Tongue (tissue), 1 donor: ENCODE data around the gene FNDC10. TPM values are rescaled to one million over a fixed set of nuclear protein-coding genes. Genes with fewer than 3 reads are reported as not detected.

Experiments used
- total RNA-seq: library from RNA; depleted of rRNA; stranded (reverse); fragments of >200 nt; gene quantifications from one replicate; pipeline ENCODE4 v1.2.3, GENCODE V29; 2014

FNDC10 gene
- total RNA-seq, 1 donor from 2014 or later: 1.0 TPM

Other genes starting within 250 kb of the FNDC10 start
- gene MXRA8, start 241.6 kb downstream of the FNDC10 start, total RNA-seq: 95.3 TPM
- 75.3 TPM for gene AURKAIP1, start 224.9 kb downstream of the FNDC10 start, total RNA-seq
- gene CCNL2, start 200.8 kb downstream of the FNDC10 start, total RNA-seq: 174 TPM
- 101 TPM for gene MRPL20, start 192.8 kb downstream of the FNDC10 start, total RNA-seq
- gene ANKRD65, start 178.9 kb downstream of the FNDC10 start, total RNA-seq: 13.4 TPM
- gene VWA1, start 164.4 kb downstream of the FNDC10 start, total RNA-seq: 39.3 TPM
- 1.3 TPM for gene ATAD3C, start 150.4 kb downstream of the FNDC10 start, total RNA-seq
- gene ATAD3B, start 128.4 kb downstream of the FNDC10 start, total RNA-seq: 10.5 TPM
- 21.3 TPM for gene ATAD3A, start 88.0 kb downstream of the FNDC10 start, total RNA-seq
- 2.4 TPM for gene TMEM240, start 59.5 kb downstream of the FNDC10 start, total RNA-seq
- 55.7 TPM for gene SSU72, start 25.3 kb downstream of the FNDC10 start, total RNA-seq
- 79.5 TPM for gene MIB2, start 15.4 kb upstream of the FNDC10 start, total RNA-seq
- 18.1 TPM for gene MMP23B, start 32.0 kb upstream of the FNDC10 start, total RNA-seq
- 12.2 TPM for gene CDK11B, start 58.9 kb upstream of the FNDC10 start, total RNA-seq
- gene SLC35E2B, start 92.7 kb upstream of the FNDC10 start, total RNA-seq: 36.9 TPM
- gene CDK11A, start 124.2 kb upstream of the FNDC10 start, total RNA-seq: 17.5 TPM
- gene NADK, start 178.3 kb upstream of the FNDC10 start, total RNA-seq: 39.3 TPM